ENCODE measurements around the gene ACAA1. TPM values are rescaled to one million over a fixed set of nuclear protein-coding genes. Genes with fewer than 3 reads are reported as not detected.
"Not testable (repeated sequence)": the region's sequence is repeated elsewhere in the genome, so short reads cannot be mapped to it uniquely, and the experiment has no call there.

The ACAA1 gene
- total RNA-seq, 2 experiments from 2014 or later, result 99.7 to 104 TPM

- no peaks in the 10 kb centered on the region for H3K27me3 Mint-ChIP-seq (ENCODE audit: low read depth)
- no peak for ATAC-seq
- H3K9me3 Mint-ChIP-seq (ENCODE audit: insufficient read depth), result peaks cover 9% of the 10 kb centered on the region
- peaks cover 40% of the 10 kb centered on the region for H3K36me3 Mint-ChIP-seq (ENCODE audit: low read depth)
- no peak overlapping the region for H3K4me3 Mint-ChIP-seq
- ChIA-PET POLR2A (interaction anchor here (0.7 to 7.5 kb wide), 3 partner anchors 13 to 29 kb away, joined by 3 to 153 read pairs (median 5); partner anchors contain the start of gene OXSR1), CTCF (interaction anchor here (1.2 to 5.1 kb wide), 2 partner anchors 22 to 338 kb away, joined by 3 to 30 read pairs; partner anchors contain the start of gene OXSR1)
- no peak for DNase-seq
- H3K27ac Mint-ChIP-seq, result no peak overlapping the region
- H3K4me1 Mint-ChIP-seq (ENCODE audit: low read depth), result peaks cover 37% of the 10 kb centered on the region
These were observed 5.0 kb upstream of the ACAA1 start for GRCh38 chr3:38141952-38142273.

GRCh38 chr3:38141173-38141951, 4.4 kb upstream of the ACAA1 start:
- H3K4me1 Mint-ChIP-seq (ENCODE audit: low read depth), result peaks cover 37% of the 10 kb centered on the region
- no peak for DNase-seq
- ATAC-seq, result no peak
- POLR2A ChIA-PET, result interaction anchor here (0.7 to 7.5 kb wide), 3 partner anchors 14 to 29 kb away, joined by 3 to 153 read pairs (median 5); partner anchors contain the start of gene OXSR1
- H3K27me3 Mint-ChIP-seq (ENCODE audit: low read depth), result no peaks in the 10 kb centered on the region
- peaks cover 36% of the 10 kb centered on the region for H3K36me3 Mint-ChIP-seq (ENCODE audit: low read depth)
- CTCF ChIA-PET, result interaction anchor here (1.2 to 5.1 kb wide), 2 partner anchors 23 to 338 kb away, joined by 3 to 30 read pairs; partner anchors contain the start of gene OXSR1
- no peak overlapping the region for H3K4me3 Mint-ChIP-seq
- H3K9me3 Mint-ChIP-seq (ENCODE audit: insufficient read depth), result peaks cover 3% of the 10 kb centered on the region
- H3K27ac Mint-ChIP-seq, result peak overlapping the region; percentile 72

- H3K4me1 Mint-ChIP-seq (ENCODE audit: low read depth), result peaks cover 44% of the 10 kb centered on the region
- H3K27ac Mint-ChIP-seq, result no peak overlapping the region
- ChIA-PET CTCF (interaction anchor here (0.9 to 5.1 kb wide), 3 partner anchors 23 to 340 kb away, joined by 3 to 30 read pairs (median 5); partner anchors contain the start of gene OXSR1), POLR2A (interaction anchor here (1.1 to 7.5 kb wide), 2 partner anchors 14 to 24 kb away, joined by 5 to 153 read pairs; partner anchors contain the start of gene OXSR1)
- DNase-seq (no peak), ATAC-seq (no peak)
- no peaks in the 10 kb centered on the region for H3K9me3 Mint-ChIP-seq (ENCODE audit: insufficient read depth)
- peaks cover 40% of the 10 kb centered on the region for H3K36me3 Mint-ChIP-seq (ENCODE audit: low read depth)
- no peaks in the 10 kb centered on the region for H3K27me3 Mint-ChIP-seq (ENCODE audit: low read depth)
- peak overlapping the region; percentile 86 for H3K4me3 Mint-ChIP-seq
These were observed 3.6 kb upstream of the ACAA1 start for GRCh38 chr3:38140326-38141172.

- no peaks in the 10 kb centered on the region for H3K27me3 Mint-ChIP-seq (ENCODE audit: low read depth)
- ATAC-seq (no peak), DNase-seq (no peak)
- ChIA-PET POLR2A (interaction anchor here (0.8 to 7.5 kb wide), 2 partner anchors 13 to 25 kb away, joined by 9 to 153 read pairs; partner anchors contain the start of gene OXSR1), CTCF (interaction anchor here (0.9 to 5.1 kb wide), 6 partner anchors 18 to 341 kb away, joined by 3 to 30 read pairs (median 3); partner anchors contain the start of gene OXSR1)
- no peaks in the 10 kb centered on the region for H3K9me3 Mint-ChIP-seq (ENCODE audit: insufficient read depth)
- peak overlapping the region; percentile 86 for H3K4me3 Mint-ChIP-seq
- peaks cover 47% of the 10 kb centered on the region for H3K36me3 Mint-ChIP-seq (ENCODE audit: low read depth)
- peaks cover 51% of the 10 kb centered on the region for H3K4me1 Mint-ChIP-seq (ENCODE audit: low read depth)
- peak overlapping the region; percentile 96 for H3K27ac Mint-ChIP-seq
These were observed 2.7 kb upstream of the ACAA1 start for GRCh38 chr3:38139652-38140051.

GRCh38 chr3:38139191-38139590, 2.3 kb upstream of the ACAA1 start:
- DNase-seq, result no peak
- peak overlapping the region; percentile 86 for H3K4me3 Mint-ChIP-seq
- ChIA-PET CTCF (interaction anchor here (1.0 to 5.1 kb wide), 5 partner anchors 18 to 341 kb away, joined by 3 to 30 read pairs (median 3); partner anchors contain the start of gene OXSR1), POLR2A (interaction anchor here (0.7 to 7.5 kb wide), 4 partner anchors 13 to 110 kb away, joined by 3 to 153 read pairs (median 8); partner anchors contain the start of genes DLEC1, OXSR1 and PLCD1)
- H3K36me3 Mint-ChIP-seq (ENCODE audit: low read depth), result peaks cover 52% of the 10 kb centered on the region
- no peaks in the 10 kb centered on the region for H3K27me3 Mint-ChIP-seq (ENCODE audit: low read depth)
- ATAC-seq, result no peak
- peaks cover 55% of the 10 kb centered on the region for H3K4me1 Mint-ChIP-seq (ENCODE audit: low read depth)
- H3K9me3 Mint-ChIP-seq (ENCODE audit: insufficient read depth), result no peaks in the 10 kb centered on the region
- peak overlapping the region; percentile 96 for H3K27ac Mint-ChIP-seq

GRCh38 chr3:38138349-38139190, 1.6 kb upstream of the ACAA1 start, which contains the start of gene MYD88:
Gene MYD88 (plus strand): TSS chr3:38138661. CDS start chr3:38138701, 40 bp downstream.
- Mint-ChIP-seq H3K4me1 (ENCODE audit: low read depth) (peaks cover 60% of the 10 kb centered on the region), H3K27ac (peak within 1 kb of the TSS; percentile 96), H3K36me3 (ENCODE audit: low read depth) (peaks cover 55% of the 10 kb centered on the region), H3K27me3 (ENCODE audit: low read depth) (no peaks in the 10 kb centered on the region), H3K4me3 (peak within 1 kb of the TSS; percentile 86), H3K9me3 (ENCODE audit: insufficient read depth) (no peaks in the 10 kb centered on the region)
- peak; percentile 93 for DNase-seq
- ChIA-PET POLR2A (interaction anchor here (0.7 to 7.5 kb wide), 7 partner anchors 14 to 232 kb away, joined by 3 to 153 read pairs (median 7); partner anchors contain the start of genes DLEC1, OXSR1 and PLCD1), CTCF (interaction anchor here (1.0 to 5.1 kb wide), 6 partner anchors 19 to 342 kb away, joined by 3 to 30 read pairs (median 4); partner anchors contain the start of gene OXSR1)
- peak; percentile 62 for ATAC-seq

- Mint-ChIP-seq H3K27ac (peak overlapping the region; percentile 96), H3K36me3 (ENCODE audit: low read depth) (peaks cover 56% of the 10 kb centered on the region), H3K27me3 (ENCODE audit: low read depth) (no peaks in the 10 kb centered on the region), H3K9me3 (ENCODE audit: insufficient read depth) (no peaks in the 10 kb centered on the region), H3K4me3 (peak overlapping the region; percentile 86), H3K4me1 (ENCODE audit: low read depth) (peaks cover 68% of the 10 kb centered on the region)
- POLR2A ChIA-PET, result interaction anchor here (0.8 to 7.5 kb wide), 11 partner anchors 10 to 231 kb away, joined by 3 to 153 read pairs (median 7); partner anchors contain the start of genes DLEC1 and OXSR1
- ATAC-seq (peak; percentile 3), DNase-seq (peak; percentile 49)
- CTCF ChIA-PET, result interaction anchor here (1.0 to 2.4 kb wide), 5 partner anchors 21 to 358 kb away, joined by 3 to 28 read pairs (median 7); partner anchors contain the start of genes EXOG, OXSR1 and XYLB
These were observed 855 bp upstream of the ACAA1 start for GRCh38 chr3:38137615-38138348.

- peak; percentile 38 for DNase-seq
These were observed 542 bp downstream of the ACAA1 start for GRCh38 chr3:38136393-38136776.

GRCh38 chr3:38135621-38136277, 1.2 kb downstream of the ACAA1 start:
- DNase-seq, result peak; percentile 76
- peaks cover 59% of the 10 kb centered on the region for H3K36me3 Mint-ChIP-seq (ENCODE audit: low read depth)
- ChIA-PET POLR2A (interaction anchor here (1.1 to 7.5 kb wide), 4 partner anchors 8 to 320 kb away, joined by 3 to 153 read pairs (median 8); partner anchors contain the start of gene OXSR1), CTCF (interaction anchor here (1.5 to 2.4 kb wide), 2 partner anchors 19 to 28 kb away, joined by 7 to 28 read pairs; partner anchors contain the start of gene OXSR1)
- not testable (repeated sequence) for ATAC-seq; H3K27me3 Mint-ChIP-seq (ENCODE audit: low read depth); H3K9me3 Mint-ChIP-seq (ENCODE audit: insufficient read depth)
- H3K4me1 Mint-ChIP-seq (ENCODE audit: low read depth), result peaks cover 59% of the 10 kb centered on the region
- peak overlapping the region; percentile 86 for H3K4me3 Mint-ChIP-seq
- H3K27ac Mint-ChIP-seq, result peak overlapping the region; percentile 91

More at GRCh38 chr3:38136393-38136776, 542 bp downstream of the ACAA1 start:
- ChIA-PET POLR2A (interaction anchor here (0.8 to 7.5 kb wide), 9 partner anchors 8 to 319 kb away, joined by 3 to 153 read pairs (median 4); partner anchors contain the start of gene OXSR1), CTCF (interaction anchor here (0.8 to 2.4 kb wide), 6 partner anchors 9 to 211 kb away, joined by 3 to 28 read pairs (median 4); partner anchors contain the start of genes DLEC1, OXSR1 and XYLB)
- peaks cover 59% of the 10 kb centered on the region for H3K36me3 Mint-ChIP-seq (ENCODE audit: low read depth)
- peak overlapping the region; percentile 91 for H3K27ac Mint-ChIP-seq
- H3K27me3 Mint-ChIP-seq (ENCODE audit: low read depth), result no peaks in the 10 kb centered on the region
- no peak for ATAC-seq
- peaks cover 66% of the 10 kb centered on the region for H3K4me1 Mint-ChIP-seq (ENCODE audit: low read depth)
- no peaks in the 10 kb centered on the region for H3K9me3 Mint-ChIP-seq (ENCODE audit: insufficient read depth)
- peak overlapping the region; percentile 86 for H3K4me3 Mint-ChIP-seq

Data from activated CD8-positive, alpha-beta T cell treated with anti-CD3 and anti-CD28 coated beads, Interleukin-2, amount 10 ng/mL, durations not matched to agents 7 days and 5 days (primary cell).